HepG2 (cell line): ENCODE data around the gene NEK11. TPM values are rescaled to one million over a fixed set of nuclear protein-coding genes. Genes with fewer than 3 reads are reported as not detected.

Experiments
- ATAC-seq: fragments of 200-7000 bp; cut with Tn5 transposase; 3 replicates; pipeline ENCODE4 v1.9.1; 2020; ENCODE audit warnings: mild to moderate bottlenecking, moderate library complexity
- BruUV-seq: library from RNA; stranded (reverse); fragments of 400-500 nt; replicated peaks from 2 replicates; lab custom pipeline; 2021; lab: Mats Ljungman, UMichigan
- CTCF ChIA-PET: fragments of 300-600 bp; formaldehyde crosslinking; extraction: SDS; loops from one replicate; lab custom pipeline; 2021; ENCODE audit warnings: low total read pairs, inconsistent platforms, low intra/inter-chr PET ratio; lab: Yijun Ruan, JAX
- POLR2A ChIA-PET: fragments of 350-600 bp; sonication (Branson Sonifier 250); formaldehyde crosslinking; loops from one replicate; lab custom pipeline; 2020; ENCODE audit warnings: antibody characterized with exemption, inconsistent platforms; lab: Yijun Ruan, JAX
- DNase-seq: peaks from one replicate; pipeline ENCODE4 v3.0.0-alpha.2; 2015; ENCODE audit warnings: low spot score
- FAIRE-seq: peaks from 3 replicates; lab custom pipeline; 2011; peaks lifted over from hg19 to GRCh38; lab: Jason Lieb, UNC
- H2AFZ ChIP-seq: one replicate; pipeline ENCODE4 v1.6.1; 2011; ENCODE audit warnings: low read length, inconsistent platforms
- H3K27ac ChIP-seq: fragments of 300-600 bp; 3 replicates; pipeline ENCODE4 v1.8.0; 2011; ENCODE audit warnings: mixed run types, mild to moderate bottlenecking, mixed read lengths, low read length, inconsistent platforms; ENCODE audit not compliant: insufficient read depth; ENCODE audit errors: extremely low read length
- H3K27me3 ChIP-seq, 2 experiments: fragments of 200-600 bp in 1 of 2; 2 replicates in 1 of 2; 3 replicates in 1 of 2; pipeline versions ENCODE4 v1.6.0 to v1.8.0; 2011; ENCODE audit warnings: low read length in 2 of 2, mild to moderate bottlenecking in 2 of 2, moderate library complexity in 2 of 2, inconsistent platforms in 1 of 2; ENCODE audit not compliant: insufficient read depth in 2 of 2, control insufficient read depth in 1 of 2
- H3K36me3 ChIP-seq, 2 experiments: fragments of 200-600 bp in 1 of 2; replicated peaks in 1 of 2; 2 replicates in 1 of 2; 3 replicates in 1 of 2; pipeline versions ENCODE4 v1.5.1 to v1.8.0; 2011; ENCODE audit warnings: low read length in 2 of 2, inconsistent platforms in 1 of 2; ENCODE audit not compliant: insufficient read depth in 2 of 2, control insufficient read depth in 1 of 2
- H3K4me1 ChIP-seq: 2 replicates; pipeline ENCODE4 v1.5.1; 2012; ENCODE audit warnings: low read length, inconsistent platforms; ENCODE audit not compliant: insufficient read depth
- H3K4me2 ChIP-seq: 2 replicates; pipeline ENCODE4 v1.6.0; 2011; ENCODE audit warnings: low read depth, low read length, inconsistent platforms
- H3K4me3 ChIP-seq, 3 experiments: fragments of 200-600 bp in 1 of 3; sonication (generic), shearing (Covaris generic) in 1 of 3; replicated peaks in 1 of 3; 2 replicates each; pipeline ENCODE4 v1.5.1; 2011 to 2016; ENCODE audit warnings: low read length in 3 of 3, inconsistent platforms in 2 of 3, low read depth in 2 of 3, mild to moderate bottlenecking in 2 of 3, control low read depth in 1 of 3, mixed read lengths in 1 of 3; ENCODE audit not compliant: insufficient read depth in 1 of 3
- H3K79me2 ChIP-seq: one replicate; pipeline ENCODE4 v1.6.1; 2011; ENCODE audit warnings: low read length, inconsistent platforms; ENCODE audit not compliant: insufficient read depth
- H3K9ac ChIP-seq: 2 replicates; pipeline ENCODE4 v1.6.0; 2011; ENCODE audit warnings: mild to moderate bottlenecking, low read depth, low read length, inconsistent platforms; ENCODE audit not compliant: insufficient read depth
- H3K9me3 ChIP-seq: 2 replicates; pipeline ENCODE4 v1.5.1; 2012; ENCODE audit warnings: mild to moderate bottlenecking, low read length
- H4K20me1 ChIP-seq: 2 replicates; pipeline ENCODE4 v1.6.0; 2011; ENCODE audit warnings: inconsistent platforms, mild to moderate bottlenecking, low read length, moderate library complexity; ENCODE audit not compliant: insufficient read depth
- PHF21A ChIP-seq: sonication (generic); formaldehyde crosslinking; IDR thresholded peaks from 2 replicates; pipeline ENCODE4 v1.5.0; 2020; ENCODE audit warnings: mild to moderate bottlenecking, missing genetic modification reagents
- PTBP1 ChIP-seq: fragments of 200-400 bp; formaldehyde crosslinking; IDR thresholded peaks from 2 replicates; pipeline ENCODE4 v1.6.1; 2018; ENCODE audit warnings: low read length, low read depth; ENCODE audit not compliant: poor library complexity, severe bottlenecking
- ZBTB10 ChIP-seq: sonication (generic); formaldehyde crosslinking; IDR thresholded peaks from 2 replicates; pipeline ENCODE4 v1.4.0; 2020; ENCODE audit warnings: missing genetic modification reagents, borderline replicate concordance
- ZNF326 ChIP-seq: sonication (generic); formaldehyde crosslinking; IDR thresholded peaks from 2 replicates; pipeline ENCODE4 v1.4.0; 2020; ENCODE audit warnings: missing genetic modification reagents, borderline replicate concordance
- WGBS: methylation state at CpG from one replicate; pipeline ENCODE4 v1.1.6; 2017; ENCODE audit warnings: low lambda C conversion rate; 5-methylcytosine and 5-hydroxymethylcytosine counted together
- in situ Hi-C: cut with HindIII; loops from 2 replicates; pipeline ENCODE4 v1.10.0; 2017; ENCODE audit warnings: low pct_unique_long_range_greater_than_20kb; ENCODE audit not compliant: extremely low pct_ligation_motif_present
- intact Hi-C: fragments of 100-400 bp; cut with micrococcal nuclease; formaldehyde crosslinking; loops from one replicate; pipeline ENCODE4 v1.10.0; 2022; ENCODE audit not compliant: unreplicated experiment
- polyA plus RNA-seq, 8 experiments: library from polyadenylated mRNA; depleted of rRNA in 3 of 8; stranded (reverse) in 7 of 8; unstranded in 1 of 8; fragments of >200 nt; fragmentation: Illumina TruSeq in 4 of 8; extraction: Trizol in 4 of 8; gene quantifications; 2 replicates each; pipeline versions ENCODE4 v1.2.1 to v1.2.3, GENCODE V29; 2011 to 2016; ENCODE audit warnings: low read depth in 4 of 8, missing spikeins in 1 of 8, mixed read lengths in 1 of 8; ENCODE audit not compliant: insufficient read depth in 1 of 8
- total RNA-seq, 5 experiments: library from RNA; depleted of rRNA; stranded (reverse); fragments of >200 nt; fragmentation: Illumina TruSeq; extraction: Trizol; gene quantifications; 2 replicates each; pipeline ENCODE4 v1.2.3, GENCODE V29; 2016; ENCODE audit warnings: low read depth in 1 of 5

NEK11 gene
- total and polyA plus RNA-seq, 2 of the 13 experiments (the other 11 are each of a cell fraction or from before 2014, with no cell fraction given), result 0.95 to 2.2 TPM

- H3K79me2 ChIP-seq, result peaks cover under 1% of the 10 kb centered on the region
- no peak overlapping the region for H3K4me2 ChIP-seq
- ATAC-seq (no peak), DNase-seq (no peak), FAIRE-seq (no peak)
- H2AFZ ChIP-seq, result no peak overlapping the region
- POLR2A ChIA-PET, result no interaction called here
- no peak overlapping the region for H3K4me3 ChIP-seq
- no TSS peak for BruUV-seq
- H3K27me3 ChIP-seq, result no peaks in the 10 kb centered on the region; a peak in 1 of 5 replicates
- peaks cover 0 to 3% of the 10 kb centered on the region in 2 experiments; a peak in 3 of 5 replicates for H3K36me3 ChIP-seq
- 80% methylated on average over 1 of the region's 1 CpG for WGBS
- H3K9me3 ChIP-seq, result no peaks in the 10 kb centered on the region
- TF ChIP-seq ZNF326, result no peak
- in situ Hi-C loops, result no loop called here
- H3K4me1 ChIP-seq, result peaks cover 19% of the 10 kb centered on the region
- no peak overlapping the region for H3K27ac ChIP-seq
- no peak overlapping the region for H3K9ac ChIP-seq
- intact Hi-C loops, result loop anchor here (10.0 kb wide), 1 partner anchor 353 kb away; no protein-coding TSS in a partner anchor
- H4K20me1 ChIP-seq, result no peaks in the 10 kb centered on the region
- CTCF ChIA-PET, result no interaction called here
Measured at GRCh38 chr3:131387796-131388489, 361.3 kb downstream of the NEK11 start.

DNA sequence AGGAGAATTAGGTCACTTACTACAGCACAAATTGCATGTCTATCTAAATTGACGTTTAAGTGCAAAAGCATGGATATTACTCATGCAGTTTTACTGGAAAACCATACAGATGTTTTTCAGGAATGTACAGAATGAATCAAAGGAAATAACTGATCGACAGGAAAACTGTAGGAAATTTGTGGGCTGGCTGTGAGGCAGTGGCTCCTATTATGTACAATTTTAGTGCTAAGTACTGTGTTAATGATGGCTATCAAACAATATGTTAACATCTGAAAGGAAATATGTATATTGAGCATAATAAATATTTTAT is 361.8 kb downstream of the NEK11 start:
- intact Hi-C loops, result loop anchor here (10.0 kb wide), 1 partner anchor 354 kb away; no protein-coding TSS in a partner anchor

More for the DNA sequence above, 361.8 kb downstream of the NEK11 start:
- Histone ChIP-seq H3K27ac (no peak overlapping the region), H3K36me3 (peaks cover 0 to 3% of the 10 kb centered on the region in 2 experiments; a peak in 3 of 5 replicates), H3K79me2 (no peaks in the 10 kb centered on the region), H3K27me3 (no peaks in the 10 kb centered on the region; a peak in 1 of 5 replicates), H2AFZ (no peak overlapping the region), H3K9me3 (no peaks in the 10 kb centered on the region), H3K4me3 (no peak overlapping the region), H3K4me1 (peaks cover 14% of the 10 kb centered on the region)
- FAIRE-seq (no peak), ATAC-seq (no peak), DNase-seq (no peak)
- ChIA-PET POLR2A (no interaction called here), CTCF (no interaction called here)
- WGBS, result 89% methylated on average over 2 of the region's 2 CpGs
- TF ChIP-seq PHF21A (no peak), PTBP1 (no peak), ZBTB10 (CRISPR knock-in tag) (no peak)
- TF ChIP-seq, all 625 proteins: peak for 0
- Histone ChIP-seq H3K9ac (no peak overlapping the region), H3K4me2 (no peak overlapping the region), H4K20me1 (no peaks in the 10 kb centered on the region)
- in situ Hi-C loops, result no loop called here
- BruUV-seq, result no TSS peak
